SK-N-SH (cell line): ENCODE measurements around the gene MBD3.

Source experiments
- EZH2phosphoT487 ChIP-seq: fragments of 200-600 bp; sonication (generic); IDR thresholded peaks from 2 replicates; pipeline ENCODE4 v1.6.1; 2017; ENCODE audit warnings: low read depth, mixed run types, mild to moderate bottlenecking, antibody characterized with exemption, moderate library complexity, borderline replicate concordance
- GABPA ChIP-seq: IDR thresholded peaks from 2 replicates; pipeline ENCODE4 v1.4.0; 2012; ENCODE audit warnings: low read depth, mild to moderate bottlenecking
- NRF1 ChIP-seq: IDR thresholded peaks from 2 replicates; pipeline ENCODE4 v1.6.1; 2012; ENCODE audit warnings: low read depth, mild to moderate bottlenecking, low read length
- SMC3 ChIP-seq: IDR thresholded peaks from 2 replicates; pipeline ENCODE4 v1.6.1; 2012; ENCODE audit warnings: low read depth, low read length, improper control_type of control experiment
- TAF1 ChIP-seq: IDR thresholded peaks from 2 replicates; pipeline ENCODE4 v1.6.1; 2012; ENCODE audit warnings: low read depth, mild to moderate bottlenecking, low read length, moderate library complexity, borderline replicate concordance
- TF ChIP-seq, protein P1 (sequence below): fragments of 200-600 bp; sonication (generic); IDR thresholded peaks from 2 replicates; pipeline ENCODE4 v1.6.1; 2017; ENCODE audit warnings: antibody characterized with exemption, mild to moderate bottlenecking, moderate library complexity

- no peak for TF ChIP-seq TAF1
- TF ChIP-seq, protein P1, sequence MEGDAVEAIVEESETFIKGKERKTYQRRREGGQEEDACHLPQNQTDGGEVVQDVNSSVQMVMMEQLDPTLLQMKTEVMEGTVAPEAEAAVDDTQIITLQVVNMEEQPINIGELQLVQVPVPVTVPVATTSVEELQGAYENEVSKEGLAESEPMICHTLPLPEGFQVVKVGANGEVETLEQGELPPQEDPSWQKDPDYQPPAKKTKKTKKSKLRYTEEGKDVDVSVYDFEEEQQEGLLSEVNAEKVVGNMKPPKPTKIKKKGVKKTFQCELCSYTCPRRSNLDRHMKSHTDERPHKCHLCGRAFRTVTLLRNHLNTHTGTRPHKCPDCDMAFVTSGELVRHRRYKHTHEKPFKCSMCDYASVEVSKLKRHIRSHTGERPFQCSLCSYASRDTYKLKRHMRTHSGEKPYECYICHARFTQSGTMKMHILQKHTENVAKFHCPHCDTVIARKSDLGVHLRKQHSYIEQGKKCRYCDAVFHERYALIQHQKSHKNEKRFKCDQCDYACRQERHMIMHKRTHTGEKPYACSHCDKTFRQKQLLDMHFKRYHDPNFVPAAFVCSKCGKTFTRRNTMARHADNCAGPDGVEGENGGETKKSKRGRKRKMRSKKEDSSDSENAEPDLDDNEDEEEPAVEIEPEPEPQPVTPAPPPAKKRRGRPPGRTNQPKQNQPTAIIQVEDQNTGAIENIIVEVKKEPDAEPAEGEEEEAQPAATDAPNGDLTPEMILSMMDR = no peak
- no peak for TF ChIP-seq EZH2phosphoT487
- no peak for TF ChIP-seq SMC3
- no peak for TF ChIP-seq NRF1
- TF ChIP-seq GABPA = no peak
Observed at GRCh38 chr19:1585243-1585580, 7.5 kb downstream of the MBD3 start.
